ENCODE measurements around the gene SUSD3. TPM values are rescaled to one million over a fixed set of nuclear protein-coding genes. Genes with fewer than 3 reads are reported as not detected.

The SUSD3 gene
- total and polyA plus RNA-seq, 11 donors, result 0.29 to 5.2 (median 0.53) TPM; not detected in 3

DNA sequence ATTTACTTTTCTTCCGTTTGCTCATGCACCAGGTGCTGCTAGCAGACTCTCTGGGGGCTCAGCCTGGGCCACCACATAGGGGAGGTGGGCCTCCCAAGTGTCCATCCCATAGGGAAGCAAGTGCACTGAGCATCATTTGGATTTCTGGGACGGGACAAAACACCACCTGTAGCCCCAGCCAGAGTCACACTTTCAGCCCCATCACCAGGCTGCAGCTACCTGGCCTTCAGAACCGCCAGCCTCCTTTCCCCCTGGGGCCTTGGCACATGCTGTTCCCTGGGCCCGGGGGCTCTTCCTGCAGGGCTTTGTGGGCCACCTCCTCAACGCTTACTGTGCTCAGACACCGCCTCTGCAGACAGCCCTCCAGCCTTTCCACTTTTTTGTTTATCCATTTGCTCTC lies 19.6 kb upstream of the SUSD3 start:
- no peak for TF ChIP-seq POLR2A (IDR thresholded peaks at IDR 0.05)
- TF ChIP-seq CTCF (IDR thresholded peaks at IDR 0.05), result no peak
- Histone ChIP-seq H3K27me3 (no peaks in the 10 kb centered on the region), H3K9me3 (no peaks in the 10 kb centered on the region), H3K36me3 (peaks cover 0 to 22% (median 0%) of the 10 kb centered on the region in 9 donors), H3K4me1 (peaks cover 0 to 28% (median 0%) of the 10 kb centered on the region in 12 donors), H3K4me3 (no peak overlapping the region), H3K27ac (no peak overlapping the region)
- ATAC-seq (no peak), DNase-seq (peak in 1 of 5 donors; percentile 13)
- WGBS, 4 donors, result 85 to 93% (median 89%) methylated on average over 6 of the region's 6 CpGs
- intact Hi-C loops (cut with DNase I), result no loop called here

DNA sequence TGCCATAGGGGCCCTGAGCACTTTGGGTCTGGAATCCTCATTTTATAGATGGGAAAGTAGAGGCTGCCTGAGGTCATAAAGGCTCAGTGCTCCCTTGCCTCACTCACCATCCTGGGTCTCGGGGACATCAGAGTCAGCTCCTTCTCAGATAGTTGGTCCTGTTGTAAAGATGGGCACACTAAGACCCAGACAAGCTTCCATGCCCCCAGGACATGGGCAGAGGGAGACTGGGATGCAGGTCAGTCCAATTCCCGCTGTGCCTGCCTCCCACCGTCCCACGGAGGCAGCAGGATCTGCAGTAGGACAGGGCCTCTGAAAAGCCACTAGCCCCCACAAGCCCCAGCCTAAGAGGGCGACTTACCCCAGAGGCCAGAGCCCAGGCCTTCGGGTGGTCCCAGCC lies 19.0 kb upstream of the SUSD3 start:
- Histone ChIP-seq H3K9me3 (no peaks in the 10 kb centered on the region), H3K4me1 (peaks cover 0 to 28% (median 0%) of the 10 kb centered on the region in 12 donors), H3K36me3 (peaks cover 0 to 17% (median 0%) of the 10 kb centered on the region in 9 donors), H3K27me3 (no peaks in the 10 kb centered on the region), H3K27ac (no peak overlapping the region), H3K4me3 (no peak overlapping the region)
- ATAC-seq, result no peak
- 79 to 90% (median 82%) methylated on average over 3 to 6 of the region's 6 CpGs for WGBS, 4 donors
- peak in 1 of 5 donors; percentile 14 for DNase-seq
- intact Hi-C loops (cut with DNase I), result no loop called here
- no peak for TF ChIP-seq POLR2A (IDR thresholded peaks at IDR 0.05)
- no peak for TF ChIP-seq CTCF (IDR thresholded peaks at IDR 0.05)

- Histone ChIP-seq H3K36me3 (peaks cover 0 to 12% (median 0%) of the 10 kb centered on the region in 9 donors), H3K4me3 (no peak overlapping the region), H3K9me3 (no peaks in the 10 kb centered on the region), H3K27me3 (no peaks in the 10 kb centered on the region), H3K27ac (no peak overlapping the region), H3K4me1 (peaks cover 0 to 30% (median 0%) of the 10 kb centered on the region in 12 donors)
- TF ChIP-seq CTCF (IDR thresholded peaks at IDR 0.05) (no peak), POLR2A (IDR thresholded peaks at IDR 0.05) (no peak)
- DNase-seq (peak in 1 of 5 donors; percentile 56), ATAC-seq (no peak)
- WGBS, 4 donors, result 77 to 86% (median 79%) methylated on average over 9 to 10 of the region's 10 CpGs
- intact Hi-C loops (cut with DNase I), result no loop called here
Observed at GRCh38 chr9:93039976-93040375, 18.5 kb upstream of the SUSD3 start.

GRCh38 chr9:93040409-93040808 lies 18.1 kb upstream of the SUSD3 start:
- H3K36me3 ChIP-seq, result peaks cover 0 to 7% (median 0%) of the 10 kb centered on the region in 9 donors
- TF ChIP-seq CTCF (IDR thresholded peaks at IDR 0.05) (no peak), POLR2A (IDR thresholded peaks at IDR 0.05) (no peak)
- peaks cover 0 to under 1% (median 0%) of the 10 kb centered on the region in 12 donors for H3K9me3 ChIP-seq
- ATAC-seq (no peak), DNase-seq (peak in 1 of 5 donors; percentile 20)
- intact Hi-C loops (cut with DNase I), result no loop called here
- 75 to 96% (median 87%) methylated on average over 7 of the region's 7 CpGs for WGBS, 4 donors
- H3K27me3 ChIP-seq, result no peaks in the 10 kb centered on the region
- H3K27ac ChIP-seq, result no peak overlapping the region
- peaks cover 0 to 34% (median 0%) of the 10 kb centered on the region in 12 donors for H3K4me1 ChIP-seq
- H3K4me3 ChIP-seq, result no peak overlapping the region
